K562 (cell line): ENCODE data around the gene CEACAM7. TPM values are rescaled to one million over a fixed set of nuclear protein-coding genes. Genes with fewer than 3 reads are reported as not detected.

Experiments
- ARID2 ChIP-seq: fragments of 450-650 bp; IDR thresholded peaks from 2 replicates; pipeline ENCODE4 v1.6.1; 2017; ENCODE audit warnings: antibody characterized with exemption, mild to moderate bottlenecking
- BRF1 ChIP-seq: IDR thresholded peaks from 3 replicates; pipeline ENCODE4 v1.6.1; 2011; ENCODE audit warnings: borderline replicate concordance, mild to moderate bottlenecking; ENCODE audit not compliant: insufficient read length; ENCODE audit errors: extremely low read depth
- CBFA2T2 ChIP-seq: fragments of 450-650 bp; conservative IDR thresholded peaks from 2 replicates; pipeline ENCODE4 v1.6.1; 2017; ENCODE audit warnings: mild to moderate bottlenecking
- E2F3 ChIP-seq: fragments of 250-450 bp; sonication (Bioruptor Pico); IDR thresholded peaks from 2 replicates; pipeline ENCODE4 v1.4.0; 2020; ENCODE audit warnings: mild to moderate bottlenecking
- IRF1 ChIP-seq: sonication (generic); formaldehyde crosslinking; IDR thresholded peaks from 2 replicates; pipeline ENCODE4 v1.8.0; 2022; ENCODE audit warnings: missing genetic modification reagents, mild to moderate bottlenecking, borderline replicate concordance
- JUN ChIP-seq, 2 experiments: sonication (generic) in 1 of 2; formaldehyde crosslinking in 1 of 2; IDR thresholded peaks; 2 replicates each; pipeline versions ENCODE4 v1.6.1 to v1.8.0; 2012 to 2022; ENCODE audit warnings: borderline replicate concordance in 2 of 2, mild to moderate bottlenecking in 2 of 2, improper control_type of control experiment in 1 of 2, low read depth in 1 of 2, low read length in 1 of 2, missing genetic modification reagents in 1 of 2
- LARP7 ChIP-seq: fragments of 450-650 bp; IDR thresholded peaks from 2 replicates; pipeline ENCODE4 v1.6.1; 2016
- MAFK ChIP-seq: IDR thresholded peaks from 2 replicates; pipeline ENCODE4 v1.6.1; 2011; ENCODE audit warnings: low read length, improper control_type of control experiment
- MTA2 ChIP-seq: fragments of 450-650 bp; IDR thresholded peaks from 2 replicates; pipeline ENCODE4 v1.6.1; 2016; ENCODE audit warnings: low read depth
- NCOR1 ChIP-seq: fragments of 450-650 bp; IDR thresholded peaks from 2 replicates; pipeline ENCODE4 v1.6.1; 2016; ENCODE audit warnings: mild to moderate bottlenecking, moderate library complexity
- NFXL1 ChIP-seq: fragments of 450-650 bp; formaldehyde crosslinking; IDR thresholded peaks from 2 replicates; pipeline ENCODE4 v1.4.0; 2021; ENCODE audit warnings: mild to moderate bottlenecking
- PHF8 ChIP-seq: fragments of 200-600 bp; sonication (generic); IDR thresholded peaks from 2 replicates; pipeline ENCODE4 v1.6.1; 2012; ENCODE audit warnings: mixed run types, mild to moderate bottlenecking, inconsistent platforms, low read length, moderate library complexity, borderline replicate concordance
- RHOXF2B ChIP-seq: fragments of 250-450 bp; sonication (Bioruptor Pico); conservative IDR thresholded peaks from 2 replicates; pipeline ENCODE4 v1.5.1; 2021
- SIN3A ChIP-seq, 2 experiments: fragments of 150-350 bp in 1 of 2; IDR thresholded peaks; 2 replicates each; pipeline ENCODE4 v1.6.1; 2011 to 2016; ENCODE audit warnings: borderline replicate concordance in 2 of 2, low read depth in 2 of 2, low read length in 2 of 2, mild to moderate bottlenecking in 2 of 2, moderate library complexity in 2 of 2; ENCODE audit not compliant: control insufficient read depth in 1 of 2
- SNAPC5 ChIP-seq: fragments of 250-450 bp; sonication (Bioruptor Pico); IDR thresholded peaks from 2 replicates; pipeline ENCODE4 v1.8.0; 2021; ENCODE audit warnings: moderate library complexity, mild to moderate bottlenecking, inconsistent platforms
- SRF ChIP-seq, 2 experiments: fragments of 250-450, 450-650 bp in 1 of 2; sonication (Bioruptor Pico) in 1 of 2; sonication (generic) in 1 of 2; formaldehyde crosslinking; IDR thresholded peaks; 2 replicates each; pipeline versions ENCODE4 v1.5.0 to v1.5.1; 2020 to 2022; ENCODE audit warnings: mild to moderate bottlenecking in 1 of 2, missing genetic modification reagents in 1 of 2
- STAG1 ChIP-seq: sonication (generic); formaldehyde crosslinking; IDR thresholded peaks from 2 replicates; pipeline ENCODE4 v1.5.0; 2020; ENCODE audit warnings: missing genetic modification reagents, borderline replicate concordance
- SUPT5H ChIP-seq: fragments of 450-650 bp; IDR thresholded peaks from 2 replicates; pipeline ENCODE4 v1.6.1; 2016
- TCF7 ChIP-seq: sonication (generic); IDR thresholded peaks from 2 replicates; pipeline ENCODE4 v1.6.1; 2016; ENCODE audit warnings: antibody characterized with exemption, borderline replicate concordance
- XRCC5 ChIP-seq: fragments of 200-400 bp; formaldehyde crosslinking; IDR thresholded peaks from 2 replicates; pipeline ENCODE4 v1.6.1; 2017; ENCODE audit warnings: low read depth, mild to moderate bottlenecking, low read length
- ZC3H4 ChIP-seq: sonication (generic); formaldehyde crosslinking; IDR thresholded peaks from 2 replicates; pipeline ENCODE4 v1.9.0; 2021; ENCODE audit warnings: missing genetic modification reagents, borderline replicate concordance
- ZEB2 ChIP-seq: fragments of 450-650 bp; IDR thresholded peaks from 2 replicates; pipeline ENCODE4 v1.6.1; 2016
- ZFX ChIP-seq: sonication (generic); formaldehyde crosslinking; IDR thresholded peaks from 2 replicates; pipeline ENCODE4 v1.8.0; 2022; ENCODE audit warnings: mild to moderate bottlenecking, missing genetic modification reagents, moderate library complexity
- ZHX1 ChIP-seq: fragments of 150-350 bp; conservative IDR thresholded peaks from 2 replicates; pipeline ENCODE4 v1.6.1; 2014; ENCODE audit warnings: low read length
- polyA plus RNA-seq, 8 experiments: library from polyadenylated mRNA; depleted of rRNA in 4 of 8; stranded (reverse) in 5 of 8; unstranded in 3 of 8; fragments of >200 nt; fragmentation: Nextera tagmentation in 2 of 8; fragmentation: Illumina TruSeq in 1 of 8; extraction: Ambion mirVana in 2 of 8; extraction: Trizol in 1 of 8; gene quantifications; 2 replicates each; pipeline versions ENCODE4 v1.2.1 to v1.2.3, GENCODE V29; 2011 to 2014; ENCODE audit warnings: inconsistent platforms in 1 of 8, missing spikeins in 1 of 8
- total RNA-seq, 7 experiments: library from RNA; depleted of rRNA in 6 of 7; stranded (reverse); fragments of >200 nt in 6 of 7; fragmentation: Illumina TruSeq in 2 of 7; extraction: Trizol in 2 of 7; gene quantifications; 2 replicates each; pipeline versions ENCODE4 v1.2.1 to v1.2.3, GENCODE V29; 2011 to 2021; ENCODE audit warnings: low replicate concordance in 1 of 7

Gene CEACAM7
- total and polyA plus RNA-seq, 9 of the 15 experiments (the other 6 are each of a cell fraction or from before 2014, with no cell fraction given), result not detected

- TF ChIP-seq TCF7 (no peak), E2F3 (CRISPR knock-in tag) (no peak), LARP7 (peak; percentile 80; the same call in 1 of the 2 replicates), SUPT5H (no peak), SIN3A (IDR thresholded peaks at IDR 0.05; ENCODE audit: borderline replicate concordance in 2 of 2, control insufficient read depth in 1 of 2, low read depth in 2 of 2, low read length in 2 of 2) (no peak), BRF1 (no peak), ARID2 (0 out of 2 replicates have a peak, but pooled peaks have one; percentile 40), MTA2 (no peak), ZFX (no peak), STAG1 (CRISPR knock-in tag) (no peak), XRCC5 (peak; percentile 61; the same call in 1 of the 2 replicates), NCOR1 (no peak), CBFA2T2 (no peak), SNAPC5 (CRISPR knock-in tag) (no peak), PHF8 (peak; percentile 17; the same call in 1 of the 2 replicates), ZHX1 (0 out of 2 replicates have a peak, but pooled peaks have one; percentile 49), IRF1 (CRISPR knock-in tag) (no peak), JUN (IDR thresholded peaks at IDR 0.05; ENCODE audit: borderline replicate concordance, low read depth, low read length) (no peak), JUN (CRISPR knock-in tag; IDR thresholded peaks at IDR 0.05; ENCODE audit: borderline replicate concordance) (no peak), NFXL1 (CRISPR knock-in tag) (no peak), SRF (CRISPR knock-in tag; IDR thresholded peaks at IDR 0.05) (no peak), ZEB2 (peak; percentile 72; the same call in 1 of the 2 replicates), MAFK (no peak), ZC3H4 (CRISPR knock-in tag) (no peak), RHOXF2B (CRISPR knock-in tag) (no peak)
These were observed 18.9 kb upstream of the CEACAM7 start (continued) for GRCh38 chr19:41706741-41707501.
